Naive B cell (primary cell): Measurements from ENCODE around the gene AVPR1A. TPM values are rescaled to one million over a fixed set of nuclear protein-coding genes. Genes with fewer than 3 reads are reported as not detected.

Experiments
- polyA plus RNA-seq, 6 donors: library from polyadenylated mRNA; unstranded; fragments of 300-500 nt; fragmentation: Illumina TruSeq; gene quantifications; one replicate each; pipeline ENCODE4 v1.2.3, GENCODE V29; 2021; ENCODE audit warnings: low read depth in 6 of 6

AVPR1A gene
- polyA plus RNA-seq, 6 donors from 2014 or later = not detected

Other genes starting within 250 kb of the AVPR1A start
- gene PPM1H, start 216.1 kb downstream of the AVPR1A start, polyA plus RNA-seq = under 1 TPM in 3 of 6 donors, not detected in 3; 0.05 to 0.15 (median 0.12) TPM